Measurements from ENCODE around the gene C1RL.

Gene C1RL, protein sequence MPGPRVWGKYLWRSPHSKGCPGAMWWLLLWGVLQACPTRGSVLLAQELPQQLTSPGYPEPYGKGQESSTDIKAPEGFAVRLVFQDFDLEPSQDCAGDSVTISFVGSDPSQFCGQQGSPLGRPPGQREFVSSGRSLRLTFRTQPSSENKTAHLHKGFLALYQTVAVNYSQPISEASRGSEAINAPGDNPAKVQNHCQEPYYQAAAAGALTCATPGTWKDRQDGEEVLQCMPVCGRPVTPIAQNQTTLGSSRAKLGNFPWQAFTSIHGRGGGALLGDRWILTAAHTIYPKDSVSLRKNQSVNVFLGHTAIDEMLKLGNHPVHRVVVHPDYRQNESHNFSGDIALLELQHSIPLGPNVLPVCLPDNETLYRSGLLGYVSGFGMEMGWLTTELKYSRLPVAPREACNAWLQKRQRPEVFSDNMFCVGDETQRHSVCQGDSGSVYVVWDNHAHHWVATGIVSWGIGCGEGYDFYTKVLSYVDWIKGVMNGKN

DNA sequence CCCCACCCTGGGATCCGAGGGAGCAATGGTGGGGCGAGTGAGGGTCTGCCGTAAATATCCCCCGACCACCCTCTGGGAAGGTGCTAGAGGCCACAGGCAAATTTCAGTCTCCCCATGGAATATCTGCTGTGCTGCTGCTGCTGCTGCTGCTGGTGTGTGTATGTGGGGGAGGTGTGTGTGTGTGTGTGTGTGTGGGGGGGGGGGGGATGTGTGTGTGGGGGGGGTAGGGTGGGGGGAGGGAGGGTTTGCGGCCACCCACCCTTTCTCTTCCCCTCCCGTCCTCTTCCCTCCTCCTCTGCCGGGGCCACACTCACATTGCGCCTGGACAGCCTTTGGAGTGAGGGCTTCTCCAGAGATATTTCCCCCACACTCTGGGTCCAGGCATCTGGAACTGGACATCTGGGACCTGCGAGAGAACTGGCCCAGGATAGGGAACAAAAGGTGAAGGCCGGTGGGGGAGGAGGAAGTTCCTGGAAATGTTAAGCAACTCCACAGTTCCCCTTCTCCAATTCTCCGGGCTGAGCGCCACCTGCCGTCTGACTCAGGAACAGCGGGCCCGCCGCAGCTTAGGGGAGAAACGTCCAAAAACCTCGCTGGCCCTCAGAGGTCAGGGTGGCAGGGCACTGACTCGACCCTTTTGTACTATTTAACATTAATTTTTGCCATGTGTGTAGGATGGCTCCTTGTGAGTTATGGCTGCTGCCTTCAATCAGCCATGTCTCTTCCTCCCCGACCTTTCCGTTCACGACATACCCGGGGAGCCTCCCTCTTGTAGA, at the start of gene C1RL:
TSS of gene C1RL (minus strand) at position 419 of the 776 bp plus-strand sequence. CDS start at position 385, 34 bp downstream.
- peak; percentile 85 for DNase-seq
- 0 out of 2 replicates have a peak, but pooled peaks cover 6% of the 10 kb centered on the region for H3K36me3 ChIP-seq
- H3K4me3 ChIP-seq (ENCODE audit: low read depth, low read length), result peak within 1 kb of the TSS; percentile 45
- H3K9me3 ChIP-seq (ENCODE audit: severe bottlenecking), result peaks cover 6% of the 10 kb centered on the region
- TF ChIP-seq, protein P1, sequence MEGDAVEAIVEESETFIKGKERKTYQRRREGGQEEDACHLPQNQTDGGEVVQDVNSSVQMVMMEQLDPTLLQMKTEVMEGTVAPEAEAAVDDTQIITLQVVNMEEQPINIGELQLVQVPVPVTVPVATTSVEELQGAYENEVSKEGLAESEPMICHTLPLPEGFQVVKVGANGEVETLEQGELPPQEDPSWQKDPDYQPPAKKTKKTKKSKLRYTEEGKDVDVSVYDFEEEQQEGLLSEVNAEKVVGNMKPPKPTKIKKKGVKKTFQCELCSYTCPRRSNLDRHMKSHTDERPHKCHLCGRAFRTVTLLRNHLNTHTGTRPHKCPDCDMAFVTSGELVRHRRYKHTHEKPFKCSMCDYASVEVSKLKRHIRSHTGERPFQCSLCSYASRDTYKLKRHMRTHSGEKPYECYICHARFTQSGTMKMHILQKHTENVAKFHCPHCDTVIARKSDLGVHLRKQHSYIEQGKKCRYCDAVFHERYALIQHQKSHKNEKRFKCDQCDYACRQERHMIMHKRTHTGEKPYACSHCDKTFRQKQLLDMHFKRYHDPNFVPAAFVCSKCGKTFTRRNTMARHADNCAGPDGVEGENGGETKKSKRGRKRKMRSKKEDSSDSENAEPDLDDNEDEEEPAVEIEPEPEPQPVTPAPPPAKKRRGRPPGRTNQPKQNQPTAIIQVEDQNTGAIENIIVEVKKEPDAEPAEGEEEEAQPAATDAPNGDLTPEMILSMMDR (IDR thresholded peaks at IDR 0.05; ENCODE audit: low read depth, low read length), result peak; percentile 87
- H3K27me3 ChIP-seq (ENCODE audit: insufficient read depth, low read depth, severe bottlenecking), result no peaks in the 10 kb centered on the region
- peak within 1 kb of the TSS; percentile 82 for H3K27ac ChIP-seq

DNA sequence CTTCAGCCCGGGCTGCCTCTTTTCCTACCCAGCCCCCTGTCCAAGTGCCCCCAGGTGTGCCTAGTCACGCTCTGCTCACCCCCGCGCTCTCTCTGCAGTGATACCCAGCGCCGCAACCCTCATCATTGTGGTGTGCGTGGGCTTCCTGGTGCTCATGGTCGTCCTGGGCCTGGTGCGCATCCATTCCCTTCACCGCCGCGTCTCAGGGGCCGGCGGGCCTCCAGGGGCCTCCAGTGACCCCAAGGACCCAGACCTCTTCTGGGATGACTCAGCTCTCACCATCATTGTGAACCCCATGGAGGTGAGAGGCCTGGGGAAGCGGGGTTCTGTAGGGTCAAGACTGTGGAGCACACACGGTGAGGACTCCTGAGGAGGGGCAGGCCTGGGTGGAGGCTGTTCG, 48.4 kb upstream of the C1RL start:
- TF ChIP-seq, protein P1 (IDR thresholded peaks at IDR 0.05; ENCODE audit: low read depth, low read length), result no peak
- H3K4me3 ChIP-seq (ENCODE audit: low read depth, low read length), result no peak overlapping the region
- no peak for DNase-seq

DNA sequence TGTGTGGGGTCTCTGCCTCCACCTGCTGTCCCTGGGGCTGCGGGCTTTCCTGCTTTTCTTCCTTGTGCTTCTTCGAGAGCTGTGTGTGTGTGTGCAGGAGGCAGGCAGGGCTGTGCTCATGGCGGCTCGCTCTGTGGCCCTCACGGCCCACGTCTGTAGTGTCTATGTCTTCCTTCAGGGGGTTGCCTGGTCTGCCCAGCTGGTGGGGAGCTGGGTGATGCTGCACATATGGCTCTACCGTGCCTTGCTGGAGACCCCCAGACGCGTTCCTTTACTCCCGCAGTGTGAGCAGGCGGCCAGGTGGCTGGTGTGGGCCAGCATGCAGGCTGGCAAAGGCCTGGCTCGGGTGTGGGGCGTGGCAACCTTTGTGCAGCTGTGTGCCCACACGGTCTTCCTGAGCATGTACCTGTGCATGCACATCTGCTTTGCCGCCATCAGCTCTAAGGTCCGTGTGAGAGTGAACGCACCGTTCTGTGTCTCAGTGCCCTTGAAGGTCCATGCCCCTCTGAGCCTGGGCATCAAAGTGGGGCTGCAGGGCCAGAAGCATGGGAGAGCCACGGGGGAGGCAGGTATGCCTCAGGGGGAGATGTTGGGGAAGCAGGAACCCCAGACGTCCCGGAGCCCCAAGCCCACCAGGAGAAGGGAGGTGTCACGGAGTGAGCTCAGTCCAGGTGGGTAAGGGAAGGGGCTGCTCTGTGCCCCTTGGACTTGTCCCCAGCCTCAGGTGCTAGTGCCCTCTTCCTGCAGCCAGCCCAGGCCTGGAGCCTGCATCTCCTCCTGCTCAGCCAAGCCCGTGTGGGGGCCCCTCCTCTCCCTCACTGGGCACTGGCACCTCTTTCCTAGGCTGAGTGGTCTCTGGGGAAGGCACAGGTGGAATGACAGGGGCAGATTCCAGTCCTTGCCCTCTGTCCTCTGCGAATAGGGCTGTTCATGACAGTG, 47.5 kb upstream of the C1RL start:
- no peak for DNase-seq
- no peaks in the 10 kb centered on the region for H3K9me3 ChIP-seq (ENCODE audit: severe bottlenecking)

More for the DNA sequence above, 48.4 kb upstream of the C1RL start:
- no peak overlapping the region; the same call in 1 of the 2 replicates for H3K27ac ChIP-seq
- no peaks in the 10 kb centered on the region for H3K9me3 ChIP-seq (ENCODE audit: severe bottlenecking)
- H3K36me3 ChIP-seq, result peaks cover 6% of the 10 kb centered on the region
- H3K27me3 ChIP-seq (ENCODE audit: insufficient read depth, low read depth, severe bottlenecking), result no peaks in the 10 kb centered on the region

DNA sequence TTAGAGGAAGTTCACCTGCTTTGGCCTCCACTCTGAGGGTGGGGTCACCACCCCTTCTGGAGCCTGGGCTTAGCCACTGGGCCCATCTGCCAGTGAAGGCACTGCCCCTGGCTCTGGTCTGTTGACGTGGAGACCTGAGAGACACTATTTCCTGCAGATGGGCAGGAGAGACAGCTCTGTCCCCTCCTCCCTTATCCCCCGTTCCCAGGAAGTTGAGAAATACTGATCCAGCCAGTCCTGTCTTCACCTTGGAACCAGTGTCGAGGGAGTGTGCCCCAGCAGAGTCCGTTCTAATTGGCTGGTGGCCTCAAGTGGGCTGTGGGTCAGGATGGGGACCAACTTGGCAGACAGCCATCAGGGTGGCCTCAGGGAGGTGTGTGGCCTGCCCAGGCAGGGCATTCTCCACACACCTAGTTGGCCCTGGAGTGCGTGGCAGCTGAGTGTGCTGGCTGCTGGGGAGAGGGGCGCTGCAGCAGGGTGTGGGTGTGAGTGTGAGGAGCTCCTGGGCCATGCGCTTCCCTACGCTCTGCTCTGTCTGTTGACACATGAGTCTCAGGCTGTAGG, 46.5 kb upstream of the C1RL start:
- H3K27me3 ChIP-seq (ENCODE audit: insufficient read depth, low read depth, severe bottlenecking), result no peaks in the 10 kb centered on the region
- H3K36me3 ChIP-seq, result peaks cover 19% of the 10 kb centered on the region
- peak overlapping the region; percentile 85 for H3K27ac ChIP-seq
- DNase-seq, result peak; percentile 97
- TF ChIP-seq, protein P1 (IDR thresholded peaks at IDR 0.05; ENCODE audit: low read depth, low read length), result no peak
- no peak overlapping the region for H3K4me3 ChIP-seq (ENCODE audit: low read depth, low read length)
- H3K9me3 ChIP-seq (ENCODE audit: severe bottlenecking), result no peaks in the 10 kb centered on the region

More for the DNA sequence above, 47.5 kb upstream of the C1RL start:
- peaks cover 10% of the 10 kb centered on the region for H3K36me3 ChIP-seq
- no peaks in the 10 kb centered on the region for H3K27me3 ChIP-seq (ENCODE audit: insufficient read depth, low read depth, severe bottlenecking)
- no peak overlapping the region for H3K4me3 ChIP-seq (ENCODE audit: low read depth, low read length)
- TF ChIP-seq, protein P1 (IDR thresholded peaks at IDR 0.05; ENCODE audit: low read depth, low read length), result no peak
- peak overlapping the region; percentile 85 for H3K27ac ChIP-seq
